Mesenchymal stem cell (in vitro differentiated cells and primary cell): ENCODE data around the gene PKP3.

Experiments
- DNase-seq: peaks from one replicate; pipeline ENCODE4 v3.0.0-alpha.2; 2013
- H2AFZ ChIP-seq: one replicate; pipeline ENCODE4 v1.6.1; 2013; ENCODE audit warnings: low read depth, mild to moderate bottlenecking, control low read depth, inconsistent platforms, low read length, moderate library complexity
- H2AK5ac ChIP-seq: 2 replicates; pipeline ENCODE4 v1.6.1; 2013; ENCODE audit warnings: low read length, moderate library complexity, mild to moderate bottlenecking, inconsistent platforms; ENCODE audit not compliant: severe bottlenecking
- H2BK120ac ChIP-seq: one replicate; pipeline ENCODE4 v1.6.1; 2013; ENCODE audit warnings: low read depth, mild to moderate bottlenecking, inconsistent platforms, low read length, moderate library complexity
- H2BK12ac ChIP-seq, 2 experiments: one replicate each; pipeline ENCODE4 v1.6.1; 2013; ENCODE audit warnings: inconsistent platforms in 2 of 2, low read length in 2 of 2, mild to moderate bottlenecking in 2 of 2, moderate library complexity in 2 of 2, control low read depth in 1 of 2
- H2BK15ac ChIP-seq: one replicate; pipeline ENCODE4 v1.6.1; 2013; ENCODE audit warnings: mild to moderate bottlenecking, low read depth, inconsistent platforms; ENCODE audit not compliant: poor library complexity, severe bottlenecking
- H2BK5ac ChIP-seq: 2 replicates; pipeline ENCODE4 v1.6.1; 2013; ENCODE audit warnings: low read depth, mild to moderate bottlenecking, low read length, control low read depth, inconsistent platforms; ENCODE audit not compliant: poor library complexity, severe bottlenecking
- H3K14ac ChIP-seq, 2 experiments: one replicate each; pipeline ENCODE4 v1.6.1; 2013; ENCODE audit warnings: inconsistent platforms in 2 of 2, low read length in 2 of 2, control low read depth in 1 of 2, mild to moderate bottlenecking in 1 of 2, moderate library complexity in 1 of 2
- H3K18ac ChIP-seq, 2 experiments: one replicate each; pipeline ENCODE4 v1.6.1; 2013; ENCODE audit warnings: inconsistent platforms in 2 of 2, low read length in 2 of 2, control low read depth in 1 of 2, low read depth in 1 of 2, mild to moderate bottlenecking in 1 of 2
- H3K23ac ChIP-seq, 2 experiments: one replicate each; pipeline ENCODE4 v1.6.1; 2013; ENCODE audit warnings: inconsistent platforms in 2 of 2, low read length in 2 of 2, mild to moderate bottlenecking in 2 of 2, moderate library complexity in 2 of 2, control low read depth in 1 of 2
- H3K27ac ChIP-seq: 2 replicates; pipeline ENCODE4 v1.5.1; 2013; ENCODE audit warnings: mild to moderate bottlenecking, moderate library complexity, low read length, control low read depth, inconsistent platforms; ENCODE audit not compliant: poor library complexity, severe bottlenecking
- H3K27me3 ChIP-seq, 2 experiments: 2 replicates each; pipeline versions ENCODE4 v1.6.1 to v1.7.0; 2013; ENCODE audit warnings: low read length in 2 of 2, mild to moderate bottlenecking in 2 of 2, moderate library complexity in 2 of 2, control low read depth in 1 of 2, inconsistent platforms in 1 of 2; ENCODE audit not compliant: control insufficient read depth in 1 of 2, insufficient read depth in 1 of 2
- H3K36me3 ChIP-seq, 2 experiments: 2 replicates each; pipeline versions ENCODE4 v1.6.1 to v1.7.0; 2013; ENCODE audit warnings: low read length in 2 of 2, control low read depth in 1 of 2, inconsistent platforms in 1 of 2, low read depth in 1 of 2, mild to moderate bottlenecking in 1 of 2; ENCODE audit not compliant: insufficient read depth in 2 of 2, control insufficient read depth in 1 of 2
- H3K4ac ChIP-seq, 2 experiments: one replicate each; pipeline ENCODE4 v1.6.1; 2013; ENCODE audit warnings: inconsistent platforms in 2 of 2, low read length in 2 of 2, mild to moderate bottlenecking in 2 of 2, moderate library complexity in 2 of 2, control low read depth in 1 of 2, low read depth in 1 of 2
- H3K4me1 ChIP-seq: 2 replicates; pipeline ENCODE4 v1.6.1; 2013; ENCODE audit warnings: low read depth, low read length, control low read depth; ENCODE audit not compliant: control insufficient read depth, insufficient read depth
- H3K4me2 ChIP-seq: 2 replicates; pipeline ENCODE4 v1.6.1; 2013; ENCODE audit warnings: low read length, mild to moderate bottlenecking, inconsistent platforms; ENCODE audit not compliant: poor library complexity, severe bottlenecking
- H3K4me3 ChIP-seq, 2 experiments: 2 replicates each; pipeline versions ENCODE4 v1.5.1 to v1.7.0; 2013; ENCODE audit warnings: low read length in 2 of 2, mild to moderate bottlenecking in 2 of 2, control low read depth in 1 of 2, low read depth in 1 of 2; ENCODE audit not compliant: insufficient read depth in 1 of 2
- H3K79me1 ChIP-seq: replicated peaks from 2 replicates; pipeline ENCODE4 v1.6.1; 2013; ENCODE audit warnings: mild to moderate bottlenecking, control low read depth, low read length, inconsistent platforms; ENCODE audit not compliant: poor library complexity, severe bottlenecking
- H3K9ac ChIP-seq: 2 replicates; pipeline ENCODE4 v1.7.0; 2013; ENCODE audit warnings: mild to moderate bottlenecking, low read length, moderate library complexity
- H3K9me3 ChIP-seq: 2 replicates; pipeline ENCODE4 v1.7.0; 2013; ENCODE audit warnings: mild to moderate bottlenecking, low read length; ENCODE audit not compliant: control insufficient read depth
- H4K8ac ChIP-seq: one replicate; pipeline ENCODE4 v1.6.1; 2013; ENCODE audit warnings: inconsistent platforms, mild to moderate bottlenecking, low read length, moderate library complexity
- H4K91ac ChIP-seq: one replicate; pipeline ENCODE4 v1.6.1; 2013; ENCODE audit warnings: mild to moderate bottlenecking, low read length, inconsistent platforms
- WGBS: methylation state at CpG from one replicate; pipeline ENCODE4 v1.1.7; 2013; ENCODE audit warnings: mixed read lengths; 5-methylcytosine and 5-hydroxymethylcytosine counted together

The PKP3 gene

GRCh38 chr11:408154-409007 lies 14.4 kb downstream of the PKP3 start:
- H2AFZ ChIP-seq = no peak overlapping the region
- H2BK120ac ChIP-seq = no peak overlapping the region
- H3K23ac ChIP-seq = no peak overlapping the region
- peaks cover 0 to 7% of the 10 kb centered on the region in 2 experiments for H3K27me3 ChIP-seq
- peaks cover 57% of the 10 kb centered on the region for H3K4me1 ChIP-seq
- peaks cover 4% of the 10 kb centered on the region for H3K79me1 ChIP-seq
- DNase-seq = no peak
- no peak overlapping the region for H3K14ac ChIP-seq
- peak overlapping the region; percentile 33 for H2AK5ac ChIP-seq
- WGBS = 92% methylated on average over 15 of the region's 15 CpGs
- H3K36me3 ChIP-seq = peaks cover 0 to 25% of the 10 kb centered on the region in 2 experiments
- no peak overlapping the region for H3K27ac ChIP-seq
- H2BK12ac ChIP-seq = no peak overlapping the region
- peak overlapping the region; percentile 78 for H4K91ac ChIP-seq
- H2BK5ac ChIP-seq = no peak overlapping the region
- no peak overlapping the region for H3K4me2 ChIP-seq
- no peak overlapping the region for H4K8ac ChIP-seq
- H3K4ac ChIP-seq = no peak overlapping the region
- no peak overlapping the region for H3K18ac ChIP-seq
- no peak overlapping the region for H2BK15ac ChIP-seq
- no peak overlapping the region for H3K4me3 ChIP-seq
- no peak overlapping the region for H3K9ac ChIP-seq
- H3K9me3 ChIP-seq = no peaks in the 10 kb centered on the region

- Histone ChIP-seq H3K27ac (peak overlapping the region; percentile 31), H3K4me3 (no peak overlapping the region), H3K4me1 (peaks cover 63% of the 10 kb centered on the region), H3K4me2 (no peak overlapping the region), H3K79me1 (peaks cover 4% of the 10 kb centered on the region), H2BK12ac (no peak overlapping the region), H2AK5ac (peak overlapping the region; percentile 60), H3K14ac (no peak overlapping the region), H2BK120ac (no peak overlapping the region), H2BK15ac (no peak overlapping the region), H2BK5ac (no peak overlapping the region), H3K36me3 (peaks cover 0 to 18% of the 10 kb centered on the region in 2 experiments), H3K23ac (no peak overlapping the region), H3K4ac (no peak overlapping the region), H4K91ac (peak overlapping the region; percentile 78), H3K9ac (no peak overlapping the region), H3K27me3 (peaks cover 0 to 7% of the 10 kb centered on the region in 2 experiments), H4K8ac (no peak overlapping the region), H3K9me3 (no peaks in the 10 kb centered on the region), H3K18ac (no peak overlapping the region), H2AFZ (no peak overlapping the region)
- DNase-seq = no peak
- WGBS = 92% methylated on average over 7 of the region's 7 CpGs
These were observed 15.1 kb downstream of the PKP3 start for GRCh38 chr11:409008-409599.

GRCh38 chr11:409600-410483 lies 15.8 kb downstream of the PKP3 start:
- Histone ChIP-seq H3K4me2 (peak overlapping the region; percentile 20), H3K4ac (no peak overlapping the region), H3K23ac (no peak overlapping the region), H2AK5ac (peak overlapping the region; percentile 60), H3K14ac (peak overlapping the region in 1 of 2 experiments; percentile 44), H3K9ac (no peak overlapping the region), H2BK15ac (no peak overlapping the region), H2BK120ac (peak overlapping the region; percentile 21), H4K91ac (no peak overlapping the region), H3K4me1 (peaks cover 70% of the 10 kb centered on the region), H3K36me3 (peaks cover 0 to 10% of the 10 kb centered on the region in 2 experiments), H3K27me3 (peaks cover 0 to 12% of the 10 kb centered on the region in 2 experiments), H2AFZ (no peak overlapping the region), H4K8ac (no peak overlapping the region), H3K79me1 (peaks cover 4% of the 10 kb centered on the region), H3K4me3 (no peak overlapping the region), H3K18ac (no peak overlapping the region), H2BK5ac (no peak overlapping the region), H3K27ac (peak overlapping the region; percentile 31), H3K9me3 (no peaks in the 10 kb centered on the region), H2BK12ac (peak overlapping the region; percentile 12 to 70)
- 80% methylated on average over 18 of the region's 18 CpGs for WGBS
- no peak for DNase-seq
